ENCODE measurements around the gene CD2BP2. TPM values are rescaled to one million over a fixed set of nuclear protein-coding genes. Genes with fewer than 3 reads are reported as not detected.

CD2BP2 gene
- total and polyA plus RNA-seq, 2 of the 13 experiments (the other 11 are each of a cell fraction or from before 2014, with no cell fraction given) = 24.9 to 54.6 TPM

DNA sequence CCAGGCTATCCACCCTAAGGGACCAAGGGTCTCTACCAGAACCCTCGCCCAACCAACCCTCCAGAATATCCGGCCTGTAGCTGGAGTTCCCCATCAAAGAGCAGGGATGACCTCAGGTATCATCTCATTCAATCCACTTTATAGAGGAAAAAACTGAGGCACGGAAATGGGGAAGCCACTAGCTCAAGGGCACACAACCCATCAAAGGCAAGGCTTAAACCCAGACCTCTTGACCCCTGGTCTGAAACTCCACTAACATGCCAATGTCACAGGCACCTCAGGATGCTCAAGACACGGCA is 13.6 kb upstream of the CD2BP2 start:
- H3K4me2 ChIP-seq (ENCODE audit: low read depth, low read length) = peak overlapping the region; percentile 91
- TF ChIP-seq TRIM24 (CRISPR knock-in tag; IDR thresholded peaks at IDR 0.05) = no peak
- 0 out of 2 replicates have a peak, but pooled peaks have one; percentile 5 for TF ChIP-seq SIN3A (IDR thresholded peaks at IDR 0.05; ENCODE audit: borderline replicate concordance, low read depth, low read length)
- no peak for TF ChIP-seq ISL2 (CRISPR knock-in tag; IDR thresholded peaks at IDR 0.05)
- no peak for TF ChIP-seq TRAFD1 (CRISPR knock-in tag; IDR thresholded peaks at IDR 0.05; ENCODE audit: borderline replicate concordance)
- TF ChIP-seq CENPBD1 (CRISPR knock-in tag; IDR thresholded peaks at IDR 0.05; ENCODE audit: borderline replicate concordance, low read depth) = no peak
- TF ChIP-seq JUND (CRISPR knock-in tag; IDR thresholded peaks at IDR 0.05) = no peak
- no peak for TF ChIP-seq ZNF12 (CRISPR knock-in tag; IDR thresholded peaks at IDR 0.05)
- TF ChIP-seq ZNF18 (CRISPR knock-in tag; IDR thresholded peaks at IDR 0.05; ENCODE audit: insufficient replicate concordance) = no peak
- TF ChIP-seq NFKBIZ (CRISPR knock-in tag; IDR thresholded peaks at IDR 0.05) = no peak
- TF ChIP-seq TCF7 (IDR thresholded peaks at IDR 0.05; ENCODE audit: low read depth) = no peak
- no peak for TF ChIP-seq ZFP37 (CRISPR knock-in tag; IDR thresholded peaks at IDR 0.05; ENCODE audit: borderline replicate concordance)
- TF ChIP-seq SNAI1 (CRISPR knock-in tag; IDR thresholded peaks at IDR 0.05; ENCODE audit: borderline replicate concordance) = no peak
- TF ChIP-seq TAF15 (IDR thresholded peaks at IDR 0.05; ENCODE audit: low read depth, low read length, poor library complexity, severe bottlenecking) = no peak
- no peak for TF ChIP-seq ETS1 (CRISPR knock-in tag; IDR thresholded peaks at IDR 0.05)
- TF ChIP-seq SOX6 (IDR thresholded peaks at IDR 0.05) = no peak
- no peak for TF ChIP-seq SOX6 (CRISPR knock-in tag; IDR thresholded peaks at IDR 0.05)
- TF ChIP-seq ADNP (CRISPR knock-in tag; IDR thresholded peaks at IDR 0.05) = no peak
- peak; percentile 66; the same call in 1 of the 2 replicates for TF ChIP-seq ZNF629 (CRISPR knock-in tag; conservative IDR thresholded peaks at IDR 0.05)
- no peak for TF ChIP-seq FOSL2 (CRISPR knock-in tag; IDR thresholded peaks at IDR 0.05)
- no peak for TF ChIP-seq ZNF720 (CRISPR knock-in tag; IDR thresholded peaks at IDR 0.05)
- TF ChIP-seq KLF11 (CRISPR knock-in tag; IDR thresholded peaks at IDR 0.05) = 0 out of 2 replicates have a peak, but pooled peaks have one; percentile 13

More for the DNA sequence above, 13.6 kb upstream of the CD2BP2 start:
- H3K36me3 ChIP-seq (replicated peaks in 1 of 2; ENCODE audit: control insufficient read depth in 1 of 2, insufficient read depth in 2 of 2, low read length in 2 of 2) = peaks cover 8 to 16% of the 10 kb centered on the region in 2 experiments; a peak in 3 of 5 replicates
- H3K9ac ChIP-seq (ENCODE audit: insufficient read depth, low read depth, low read length) = peak overlapping the region; percentile 75
- no peak for ATAC-seq
- intact Hi-C loops (cut with micrococcal nuclease; ENCODE audit: unreplicated experiment) (no loop called here), in situ Hi-C loops (cut with HindIII; ENCODE audit: extremely low pct_ligation_motif_present, low pct_unique_long_range_greater_than_20kb) (no loop called here)
- H3K27me3 ChIP-seq (ENCODE audit: control insufficient read depth in 1 of 2, insufficient read depth in 2 of 2, low read length in 2 of 2) = no peaks in the 10 kb centered on the region; a peak in 1 of 5 replicates
- POLR2A ChIA-PET = interaction anchor here (1.2 to 4.7 kb wide), 4 partner anchors 12 to 33 kb away, joined by 3 to 94 read pairs (median 9); partner anchors contain the start of genes CD2BP2 and ZNF48
- FAIRE-seq = no peak
- H3K4me1 ChIP-seq (ENCODE audit: insufficient read depth, low read length) = peaks cover 45% of the 10 kb centered on the region
- no peak for DNase-seq (ENCODE audit: low spot score)
- BruUV-seq (replicated peaks) = no TSS peak
- WGBS (ENCODE audit: low lambda C conversion rate) = 17% methylated on average over 3 of the region's 4 CpGs
- H3K9me3 ChIP-seq (ENCODE audit: low read length) = no peaks in the 10 kb centered on the region
- no peak overlapping the region for H2AFZ ChIP-seq (ENCODE audit: low read length)
- peaks cover 20% of the 10 kb centered on the region; the same call in 1 of the 2 replicates for H4K20me1 ChIP-seq (ENCODE audit: insufficient read depth, low read length)
- H3K27ac ChIP-seq (ENCODE audit: extremely low read length, insufficient read depth, low read length) = no peak overlapping the region
- peak overlapping the region; percentile 80 to 90 (median 86) for H3K4me3 ChIP-seq (replicated peaks in 1 of 3; ENCODE audit: insufficient read depth in 1 of 3, low read depth in 2 of 3, low read length in 3 of 3)
- H3K79me2 ChIP-seq (ENCODE audit: insufficient read depth, low read length) = peaks cover 37% of the 10 kb centered on the region
- CTCF ChIA-PET (ENCODE audit: low intra/inter-chr PET ratio, low total read pairs) = interaction anchor here (1.4 kb wide), 1 partner anchor 40 kb away, joined by 3 read pairs; no protein-coding TSS in a partner anchor
